HEK293 (cell line): Measurements from ENCODE around the gene HTR2A.

ENCODE experiments used
- CTCF ChIA-PET: fragments of 350-600 bp; formaldehyde crosslinking; extraction: SDS; loops from one replicate; lab custom pipeline; 2021; ENCODE audit warnings: antibody characterized with exemption; lab: Yijun Ruan, JAX
- POLR2A ChIA-PET: fragments of 300-600 bp; formaldehyde crosslinking; extraction: SDS; loops from one replicate; lab custom pipeline; 2020; ENCODE audit warnings: antibody characterized with exemption, inconsistent platforms; lab: Yijun Ruan, JAX
- H3K27ac ChIP-seq: fragments of 200-500 bp; sonication (Bioruptor generic); 2 replicates; pipeline ENCODE4 v1.5.1; 2014; ENCODE audit warnings: low read depth, low read length, control low read depth, inconsistent platforms; ENCODE audit errors: extremely low read depth
- H3K36me3 ChIP-seq, 2 experiments: fragments of 200-500 bp in 1 of 2; sonication (Bioruptor generic) in 1 of 2; 1 replicate in 1 of 2; 2 replicates in 1 of 2; pipeline ENCODE4 v1.5.1; 2014 to 2017; ENCODE audit warnings: inconsistent platforms in 2 of 2, low read length in 2 of 2; ENCODE audit not compliant: control insufficient read depth in 2 of 2, insufficient read depth in 1 of 2
- H3K4me1 ChIP-seq: fragments of 200-500 bp; sonication (Bioruptor generic); 2 replicates; pipeline ENCODE4 v1.5.1; 2014; ENCODE audit warnings: mild to moderate bottlenecking, low read length, inconsistent platforms; ENCODE audit not compliant: control insufficient read depth, insufficient read depth
- H3K4me3 ChIP-seq: 2 replicates; pipeline ENCODE4 v1.5.1; 2011; ENCODE audit warnings: low read depth, mild to moderate bottlenecking, control low read depth, low read length, moderate library complexity
- H3K9me3 ChIP-seq: fragments of 200-500 bp; sonication (Bioruptor generic); 2 replicates; pipeline ENCODE4 v1.5.1; 2014; ENCODE audit warnings: low read depth, low read length, inconsistent platforms; ENCODE audit not compliant: control insufficient read depth, insufficient read depth
- SETDB1 ChIP-seq: IDR thresholded peaks from one replicate; pipeline ENCODE4 v1.6.1; 2017; ENCODE audit warnings: mild to moderate bottlenecking, low read length, moderate library complexity, mixed read lengths; ENCODE audit not compliant: insufficient read length
- SP7 ChIP-seq: fragments of 450-650 bp; formaldehyde crosslinking; IDR thresholded peaks from 2 replicates; pipeline ENCODE4 v1.5.1; 2016; ENCODE audit warnings: missing biosample characterization, missing genetic modification characterization
- TCF7L2 ChIP-seq: IDR thresholded peaks from 2 replicates; pipeline ENCODE4 v1.6.1; 2011; ENCODE audit warnings: low read depth, mild to moderate bottlenecking, inconsistent platforms, low read length, moderate library complexity, borderline replicate concordance
- ZBTB48 ChIP-seq: fragments of 450-650 bp; formaldehyde crosslinking; IDR thresholded peaks from 2 replicates; pipeline ENCODE4 v1.5.1; 2016; ENCODE audit warnings: missing biosample characterization, missing genetic modification characterization
- ZNF184 ChIP-seq: fragments of 450-650 bp; IDR thresholded peaks from 2 replicates; pipeline ENCODE4 v1.5.1; 2018; ENCODE audit warnings: missing biosample characterization, mild to moderate bottlenecking, missing genetic modification characterization
- ZNF19 ChIP-seq: fragments of 450-650 bp; formaldehyde crosslinking; IDR thresholded peaks from 2 replicates; pipeline ENCODE4; 2016; ENCODE audit warnings: missing biosample characterization, missing genetic modification characterization, low read depth
- ZNF223 ChIP-seq: fragments of 450-650 bp; formaldehyde crosslinking; IDR thresholded peaks from 2 replicates; pipeline ENCODE4 v1.5.1; 2016; ENCODE audit warnings: missing biosample characterization, missing genetic modification characterization
- ZNF354C ChIP-seq: fragments of 450-650 bp; formaldehyde crosslinking; IDR thresholded peaks from 2 replicates; pipeline ENCODE4 v1.5.1; 2016; ENCODE audit warnings: missing biosample characterization, missing genetic modification characterization, low read depth, borderline replicate concordance
- ZNF394 ChIP-seq: fragments of 450-650 bp; formaldehyde crosslinking; IDR thresholded peaks from 2 replicates; pipeline ENCODE4 v1.5.1; 2016; ENCODE audit warnings: missing biosample characterization, missing genetic modification characterization, mild to moderate bottlenecking, moderate library complexity, borderline replicate concordance
- ZNF510 ChIP-seq: fragments of 450-650 bp; formaldehyde crosslinking; IDR thresholded peaks from 2 replicates; pipeline ENCODE4 v1.5.1; 2018; ENCODE audit warnings: mild to moderate bottlenecking, missing genetic modification characterization, missing biosample characterization; ENCODE audit not compliant: insufficient replicate concordance
- TF ChIP-seq, protein P1 (sequence below): fragments of 450-650 bp; IDR thresholded peaks from 2 replicates; pipeline ENCODE4 v1.5.1; 2018; ENCODE audit warnings: missing biosample characterization, mild to moderate bottlenecking, missing genetic modification characterization
- TF ChIP-seq, protein P2 (sequence below): fragments of 450-650 bp; formaldehyde crosslinking; IDR thresholded peaks from 2 replicates; pipeline ENCODE4 v1.5.1; 2016; ENCODE audit warnings: missing biosample characterization, missing genetic modification characterization, borderline replicate concordance
- TF ChIP-seq, protein P3 (sequence below): fragments of 450-650 bp; formaldehyde crosslinking; IDR thresholded peaks from 2 replicates; pipeline ENCODE4 v1.5.1; 2016; ENCODE audit warnings: missing biosample characterization, missing genetic modification characterization, borderline replicate concordance
- TF ChIP-seq, protein P4 (sequence below): fragments of 450-650 bp; formaldehyde crosslinking; IDR thresholded peaks from 2 replicates; pipeline ENCODE4 v1.5.1; 2016; ENCODE audit warnings: missing biosample characterization, missing genetic modification characterization
- TF ChIP-seq, protein P5 (sequence below): fragments of 450-650 bp; formaldehyde crosslinking; IDR thresholded peaks from 2 replicates; pipeline ENCODE4 v1.5.1; 2016; ENCODE audit warnings: missing biosample characterization, missing genetic modification characterization
- TF ChIP-seq, protein P6 (sequence below): fragments of 450-650 bp; formaldehyde crosslinking; IDR thresholded peaks from 2 replicates; pipeline ENCODE4 v1.5.1; 2016; ENCODE audit warnings: missing biosample characterization, missing genetic modification characterization
- TF ChIP-seq, protein P7 (sequence below): fragments of 450-650 bp; formaldehyde crosslinking; IDR thresholded peaks from 2 replicates; pipeline ENCODE4 v1.5.1; 2016; ENCODE audit warnings: missing biosample characterization, missing genetic modification characterization
- TF ChIP-seq, protein P8 (sequence below): fragments of 450-650 bp; formaldehyde crosslinking; IDR thresholded peaks from 2 replicates; pipeline ENCODE4 v1.5.1; 2016; ENCODE audit warnings: missing biosample characterization, missing genetic modification characterization

The HTR2A gene

DNA sequence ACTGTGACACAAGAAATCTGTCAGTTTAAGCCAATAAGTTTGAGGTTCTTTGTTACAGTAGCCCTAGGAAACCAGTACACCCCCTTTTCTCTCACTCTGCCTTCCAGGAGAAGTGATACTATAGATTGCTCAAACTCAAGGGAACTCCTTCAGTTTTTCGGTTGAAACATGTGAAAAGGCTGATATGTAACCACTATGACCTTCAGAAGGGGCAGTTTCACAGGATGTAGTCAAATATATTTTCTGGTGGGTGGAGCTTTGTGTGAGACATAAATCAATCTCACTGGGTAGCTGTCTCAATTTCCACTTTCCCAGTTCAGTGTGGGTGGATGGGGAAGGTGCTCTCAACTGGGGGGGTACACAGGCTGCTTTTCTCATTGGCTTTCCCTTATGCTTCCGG lies 41.7 kb downstream of the HTR2A start:
- Histone ChIP-seq H3K4me1 (no peaks in the 10 kb centered on the region), H3K27ac (no peak overlapping the region), H3K4me3 (no peak overlapping the region), H3K9me3 (no peaks in the 10 kb centered on the region), H3K36me3 (no peaks in the 10 kb centered on the region)
- ChIA-PET POLR2A (no interaction called here), CTCF (no interaction called here)
- TF ChIP-seq TCF7L2 = no peak
- TF ChIP-seq, protein P1, sequence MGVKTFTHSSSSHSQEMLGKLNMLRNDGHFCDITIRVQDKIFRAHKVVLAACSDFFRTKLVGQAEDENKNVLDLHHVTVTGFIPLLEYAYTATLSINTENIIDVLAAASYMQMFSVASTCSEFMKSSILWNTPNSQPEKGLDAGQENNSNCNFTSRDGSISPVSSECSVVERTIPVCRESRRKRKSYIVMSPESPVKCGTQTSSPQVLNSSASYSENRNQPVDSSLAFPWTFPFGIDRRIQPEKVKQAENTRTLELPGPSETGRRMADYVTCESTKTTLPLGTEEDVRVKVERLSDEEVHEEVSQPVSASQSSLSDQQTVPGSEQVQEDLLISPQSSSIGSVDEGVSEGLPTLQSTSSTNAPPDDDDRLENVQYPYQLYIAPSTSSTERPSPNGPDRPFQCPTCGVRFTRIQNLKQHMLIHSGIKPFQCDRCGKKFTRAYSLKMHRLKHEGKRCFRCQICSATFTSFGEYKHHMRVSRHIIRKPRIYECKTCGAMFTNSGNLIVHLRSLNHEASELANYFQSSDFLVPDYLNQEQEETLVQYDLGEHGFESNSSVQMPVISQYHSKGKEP (tag by site-specific recombination) = no peak
- TF ChIP-seq, protein P2, sequence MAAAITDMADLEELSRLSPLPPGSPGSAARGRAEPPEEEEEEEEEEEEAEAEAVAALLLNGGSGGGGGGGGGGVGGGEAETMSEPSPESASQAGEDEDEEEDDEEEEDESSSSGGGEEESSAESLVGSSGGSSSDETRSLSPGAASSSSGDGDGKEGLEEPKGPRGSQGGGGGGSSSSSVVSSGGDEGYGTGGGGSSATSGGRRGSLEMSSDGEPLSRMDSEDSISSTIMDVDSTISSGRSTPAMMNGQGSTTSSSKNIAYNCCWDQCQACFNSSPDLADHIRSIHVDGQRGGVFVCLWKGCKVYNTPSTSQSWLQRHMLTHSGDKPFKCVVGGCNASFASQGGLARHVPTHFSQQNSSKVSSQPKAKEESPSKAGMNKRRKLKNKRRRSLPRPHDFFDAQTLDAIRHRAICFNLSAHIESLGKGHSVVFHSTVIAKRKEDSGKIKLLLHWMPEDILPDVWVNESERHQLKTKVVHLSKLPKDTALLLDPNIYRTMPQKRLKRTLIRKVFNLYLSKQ = no peak

DNA sequence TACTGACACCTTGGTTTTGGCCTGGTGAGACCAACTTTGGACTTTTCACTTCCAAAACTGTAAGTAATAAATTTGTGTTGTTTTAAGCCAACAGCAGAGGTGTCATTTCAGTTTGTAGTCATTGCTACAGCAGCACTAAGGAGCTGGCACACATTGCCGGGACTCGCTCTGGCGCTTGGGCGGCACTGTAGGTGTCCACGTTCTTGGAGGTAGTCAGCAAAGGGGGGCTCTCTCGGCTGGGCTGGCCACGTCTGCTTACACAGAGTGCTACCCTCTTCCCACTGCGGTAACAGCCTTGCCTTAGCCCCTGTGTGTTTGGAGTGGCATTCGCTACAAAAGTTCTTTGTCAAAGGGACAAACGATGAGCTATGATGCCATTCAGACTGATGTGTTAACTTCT lies 44.7 kb downstream of the HTR2A start:
- Histone ChIP-seq H3K4me1 (no peaks in the 10 kb centered on the region), H3K36me3 (no peaks in the 10 kb centered on the region), H3K4me3 (no peak overlapping the region), H3K27ac (no peak overlapping the region), H3K9me3 (no peaks in the 10 kb centered on the region)
- TF ChIP-seq, protein P3, sequence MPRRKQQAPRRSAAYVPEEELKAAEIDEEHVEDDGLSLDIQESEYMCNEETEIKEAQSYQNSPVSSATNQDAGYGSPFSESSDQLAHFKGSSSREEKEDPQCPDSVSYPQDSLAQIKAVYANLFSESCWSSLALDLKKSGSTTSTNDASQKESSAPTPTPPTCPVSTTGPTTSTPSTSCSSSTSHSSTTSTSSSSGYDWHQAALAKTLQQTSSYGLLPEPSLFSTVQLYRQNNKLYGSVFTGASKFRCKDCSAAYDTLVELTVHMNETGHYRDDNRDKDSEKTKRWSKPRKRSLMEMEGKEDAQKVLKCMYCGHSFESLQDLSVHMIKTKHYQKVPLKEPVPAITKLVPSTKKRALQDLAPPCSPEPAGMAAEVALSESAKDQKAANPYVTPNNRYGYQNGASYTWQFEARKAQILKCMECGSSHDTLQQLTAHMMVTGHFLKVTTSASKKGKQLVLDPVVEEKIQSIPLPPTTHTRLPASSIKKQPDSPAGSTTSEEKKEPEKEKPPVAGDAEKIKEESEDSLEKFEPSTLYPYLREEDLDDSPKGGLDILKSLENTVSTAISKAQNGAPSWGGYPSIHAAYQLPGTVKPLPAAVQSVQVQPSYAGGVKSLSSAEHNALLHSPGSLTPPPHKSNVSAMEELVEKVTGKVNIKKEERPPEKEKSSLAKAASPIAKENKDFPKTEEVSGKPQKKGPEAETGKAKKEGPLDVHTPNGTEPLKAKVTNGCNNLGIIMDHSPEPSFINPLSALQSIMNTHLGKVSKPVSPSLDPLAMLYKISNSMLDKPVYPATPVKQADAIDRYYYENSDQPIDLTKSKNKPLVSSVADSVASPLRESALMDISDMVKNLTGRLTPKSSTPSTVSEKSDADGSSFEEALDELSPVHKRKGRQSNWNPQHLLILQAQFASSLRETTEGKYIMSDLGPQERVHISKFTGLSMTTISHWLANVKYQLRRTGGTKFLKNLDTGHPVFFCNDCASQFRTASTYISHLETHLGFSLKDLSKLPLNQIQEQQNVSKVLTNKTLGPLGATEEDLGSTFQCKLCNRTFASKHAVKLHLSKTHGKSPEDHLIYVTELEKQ = no peak
- TF ChIP-seq ZNF510 (no peak), ZNF354C (tag by site-specific recombination) (no peak), ZNF223 (tag by site-specific recombination) (no peak), ZNF184 (tag by site-specific recombination) (no peak), SP7 (tag by site-specific recombination) (no peak), ZBTB48 (tag by site-specific recombination) (no peak), SETDB1 (no peak), ZNF394 (tag by site-specific recombination) (no peak), ZNF19 (tag by site-specific recombination) (no peak)
- TF ChIP-seq, protein P4, sequence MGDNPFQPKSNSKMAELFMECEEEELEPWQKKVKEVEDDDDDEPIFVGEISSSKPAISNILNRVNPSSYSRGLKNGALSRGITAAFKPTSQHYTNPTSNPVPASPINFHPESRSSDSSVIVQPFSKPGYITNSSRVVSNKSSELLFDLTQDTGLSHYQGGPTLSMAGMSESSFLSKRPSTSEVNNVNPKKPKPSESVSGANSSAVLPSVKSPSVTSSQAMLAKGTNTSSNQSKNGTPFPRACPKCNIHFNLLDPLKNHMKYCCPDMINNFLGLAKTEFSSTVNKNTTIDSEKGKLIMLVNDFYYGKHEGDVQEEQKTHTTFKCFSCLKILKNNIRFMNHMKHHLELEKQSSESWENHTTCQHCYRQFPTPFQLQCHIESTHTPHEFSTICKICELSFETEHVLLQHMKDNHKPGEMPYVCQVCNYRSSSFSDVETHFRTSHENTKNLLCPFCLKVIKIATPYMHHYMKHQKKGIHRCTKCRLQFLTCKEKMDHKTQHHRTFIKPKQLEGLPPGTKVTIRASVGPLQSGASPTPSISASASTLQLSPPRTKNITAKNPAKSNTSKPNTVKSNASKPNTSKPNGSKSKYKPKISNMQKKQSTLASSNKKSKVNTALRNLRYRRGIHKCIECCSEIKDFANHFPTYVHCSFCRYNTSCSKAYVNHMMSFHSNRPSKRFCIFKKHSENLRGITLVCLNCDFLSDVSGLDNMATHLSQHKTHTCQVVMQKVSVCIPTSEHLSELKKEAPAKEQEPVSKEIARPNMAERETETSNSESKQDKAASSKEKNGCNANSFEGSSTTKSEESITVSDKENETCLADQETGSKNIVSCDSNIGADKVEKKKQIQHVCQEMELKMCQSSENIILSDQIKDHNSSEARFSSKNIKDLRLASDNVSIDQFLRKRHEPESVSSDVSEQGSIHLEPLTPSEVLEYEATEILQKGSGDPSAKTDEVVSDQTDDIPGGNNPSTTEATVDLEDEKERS (tag by site-specific recombination) = no peak
- TF ChIP-seq, protein P5, sequence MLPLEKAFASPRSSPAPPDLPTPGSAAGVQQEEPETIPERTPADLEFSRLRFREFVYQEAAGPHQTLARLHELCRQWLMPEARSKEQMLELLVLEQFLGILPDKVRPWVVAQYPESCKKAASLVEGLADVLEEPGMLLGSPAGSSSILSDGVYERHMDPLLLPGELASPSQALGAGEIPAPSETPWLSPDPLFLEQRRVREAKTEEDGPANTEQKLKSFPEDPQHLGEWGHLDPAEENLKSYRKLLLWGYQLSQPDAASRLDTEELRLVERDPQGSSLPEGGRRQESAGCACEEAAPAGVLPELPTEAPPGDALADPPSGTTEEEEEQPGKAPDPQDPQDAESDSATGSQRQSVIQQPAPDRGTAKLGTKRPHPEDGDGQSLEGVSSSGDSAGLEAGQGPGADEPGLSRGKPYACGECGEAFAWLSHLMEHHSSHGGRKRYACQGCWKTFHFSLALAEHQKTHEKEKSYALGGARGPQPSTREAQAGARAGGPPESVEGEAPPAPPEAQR (tag by site-specific recombination) = no peak
- TF ChIP-seq, protein P6, sequence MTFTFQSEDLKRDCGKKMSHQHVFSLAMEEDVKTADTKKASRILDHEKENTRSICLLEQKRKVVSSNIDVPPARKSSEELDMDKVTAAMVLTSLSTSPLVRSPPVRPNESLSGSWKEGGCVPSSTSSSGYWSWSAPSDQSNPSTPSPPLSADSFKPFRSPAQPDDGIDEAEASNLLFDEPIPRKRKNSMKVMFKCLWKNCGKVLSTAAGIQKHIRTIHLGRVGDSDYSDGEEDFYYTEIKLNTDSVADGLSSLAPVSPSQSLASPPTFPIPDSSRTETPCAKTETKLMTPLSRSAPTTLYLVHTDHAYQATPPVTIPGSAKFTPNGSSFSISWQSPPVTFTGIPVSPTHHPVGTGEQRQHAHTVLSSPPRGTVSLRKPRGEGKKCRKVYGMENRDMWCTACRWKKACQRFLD (tag by site-specific recombination) = no peak
- TF ChIP-seq, protein P7, sequence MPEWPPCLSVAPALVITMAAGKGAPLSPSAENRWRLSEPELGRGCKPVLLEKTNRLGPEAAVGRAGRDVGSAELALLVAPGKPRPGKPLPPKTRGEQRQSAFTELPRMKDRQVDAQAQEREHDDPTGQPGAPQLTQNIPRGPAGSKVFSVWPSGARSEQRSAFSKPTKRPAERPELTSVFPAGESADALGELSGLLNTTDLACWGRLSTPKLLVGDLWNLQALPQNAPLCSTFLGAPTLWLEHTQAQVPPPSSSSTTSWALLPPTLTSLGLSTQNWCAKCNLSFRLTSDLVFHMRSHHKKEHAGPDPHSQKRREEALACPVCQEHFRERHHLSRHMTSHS (tag by site-specific recombination) = no peak
- TF ChIP-seq, protein P8, sequence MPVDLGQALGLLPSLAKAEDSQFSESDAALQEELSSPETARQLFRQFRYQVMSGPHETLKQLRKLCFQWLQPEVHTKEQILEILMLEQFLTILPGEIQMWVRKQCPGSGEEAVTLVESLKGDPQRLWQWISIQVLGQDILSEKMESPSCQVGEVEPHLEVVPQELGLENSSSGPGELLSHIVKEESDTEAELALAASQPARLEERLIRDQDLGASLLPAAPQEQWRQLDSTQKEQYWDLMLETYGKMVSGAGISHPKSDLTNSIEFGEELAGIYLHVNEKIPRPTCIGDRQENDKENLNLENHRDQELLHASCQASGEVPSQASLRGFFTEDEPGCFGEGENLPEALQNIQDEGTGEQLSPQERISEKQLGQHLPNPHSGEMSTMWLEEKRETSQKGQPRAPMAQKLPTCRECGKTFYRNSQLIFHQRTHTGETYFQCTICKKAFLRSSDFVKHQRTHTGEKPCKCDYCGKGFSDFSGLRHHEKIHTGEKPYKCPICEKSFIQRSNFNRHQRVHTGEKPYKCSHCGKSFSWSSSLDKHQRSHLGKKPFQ (tag by site-specific recombination) = no peak
- ChIA-PET POLR2A (no interaction called here), CTCF (no interaction called here)
